Activated B cell treated with CpG ODN at 0.5 μM for 24 hours (primary cell): ENCODE measurements around the gene CRAT. TPM values are rescaled to one million over a fixed set of nuclear protein-coding genes. Genes with fewer than 3 reads are reported as not detected.

Source experiments
- ATAC-seq: fragments of 200-7000 bp; cut with Tn5 transposase; one replicate; pipeline ENCODE4 v1.10.0; 2021; ENCODE audit warnings: low read depth, mild to moderate bottlenecking, moderate library complexity
- CTCF ChIA-PET: fragments of 350-600 bp; sonication (Branson Sonifier 250); formaldehyde crosslinking; loops from one replicate; lab custom pipeline; 2021; ENCODE audit warnings: antibody characterized with exemption; lab: Charles Lee
- POLR2A ChIA-PET: fragments of 350-600 bp; sonication (Branson Sonifier 250); formaldehyde crosslinking; loops from one replicate; lab custom pipeline; 2021; ENCODE audit warnings: antibody characterized with exemption; lab: Charles Lee
- DNase-seq: peaks from one replicate; pipeline ENCODE4 v3.0.0; 2022
- H3K27ac Mint-ChIP-seq: one replicate; pipeline ENCODE4 v1.8.0; 2020; ENCODE audit warnings: mixed read lengths
- H3K27me3 Mint-ChIP-seq: one replicate; pipeline ENCODE4 v1.8.0; 2021; ENCODE audit warnings: mixed read lengths
- H3K36me3 Mint-ChIP-seq: one replicate; pipeline ENCODE4 v1.8.0; 2021; ENCODE audit warnings: low read depth, mixed read lengths
- H3K4me1 Mint-ChIP-seq: one replicate; pipeline ENCODE4 v1.8.0; 2021; ENCODE audit warnings: mixed read lengths
- H3K4me3 Mint-ChIP-seq: one replicate; pipeline ENCODE4 v1.8.0; 2020; ENCODE audit warnings: mild to moderate bottlenecking, mixed read lengths
- H3K9me3 Mint-ChIP-seq: one replicate; pipeline ENCODE4 v1.8.0; 2020; ENCODE audit warnings: mixed read lengths
- intact Hi-C: fragments of 100-400 bp; cut with micrococcal nuclease; formaldehyde crosslinking; loops from one replicate; pipeline ENCODE4 v1.15.1; 2024
- total RNA-seq: library from RNA; stranded (reverse); gene quantifications from 2 replicates; pipeline ENCODE4 v1.2.3, GENCODE V29; 2022
- TF ChIP-seq, protein P1 (sequence below): fragments of 200-600 bp; IDR thresholded peaks from one replicate; pipeline ENCODE4 v1.8.0; 2022; ENCODE audit warnings: antibody characterized with exemption, mild to moderate bottlenecking

CRAT gene
- total RNA-seq, 1 donor from 2014 or later, result 8.2 TPM

DNA sequence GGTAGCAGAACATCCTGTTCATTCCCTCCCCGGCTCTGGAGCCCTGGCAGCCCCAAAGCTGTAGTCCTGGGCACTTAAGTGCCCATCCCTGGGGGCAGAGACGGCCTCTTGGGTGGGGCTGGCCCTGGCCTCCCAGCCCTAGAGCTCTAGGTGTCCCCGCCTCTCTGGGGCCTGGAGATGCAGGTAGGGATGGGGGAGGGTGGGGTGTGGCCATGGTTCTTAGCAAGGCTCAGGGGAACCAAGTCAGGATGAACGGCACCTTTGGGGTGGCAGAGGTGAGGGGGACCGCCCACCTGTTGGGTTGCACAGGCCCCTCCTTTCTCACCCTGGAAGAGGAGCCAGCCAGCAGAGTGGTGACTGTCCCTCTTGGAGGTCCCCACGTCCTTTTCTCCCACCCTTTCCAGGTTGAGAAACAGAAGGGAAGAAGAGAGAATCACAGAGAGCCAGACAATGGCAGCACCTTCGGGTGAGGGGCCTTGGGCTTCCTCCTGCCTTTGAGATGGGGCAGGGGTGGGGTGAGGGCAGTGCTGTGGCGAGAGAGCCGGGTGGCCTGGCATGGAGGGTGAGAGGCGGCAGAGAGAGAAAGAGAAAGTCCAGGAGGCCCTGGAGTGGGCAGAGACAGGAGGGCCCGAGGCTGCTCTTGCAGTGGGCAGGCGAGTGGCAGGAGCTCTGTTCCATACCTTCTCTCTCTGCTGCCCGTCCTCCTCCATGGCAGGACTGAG, 2.3 kb downstream of the CRAT start:
- Mint-ChIP-seq H3K4me1 (peaks cover 19% of the 10 kb centered on the region), H3K27me3 (no peaks in the 10 kb centered on the region), H3K27ac (no peak overlapping the region), H3K9me3 (no peaks in the 10 kb centered on the region), H3K4me3 (no peak overlapping the region), H3K36me3 (peaks cover 4% of the 10 kb centered on the region)
- ChIA-PET CTCF (no interaction called here), POLR2A (no interaction called here)
- ATAC-seq, result no peak
- intact Hi-C loops, result no loop called here
- DNase-seq, result no peak
- TF ChIP-seq, protein P1, sequence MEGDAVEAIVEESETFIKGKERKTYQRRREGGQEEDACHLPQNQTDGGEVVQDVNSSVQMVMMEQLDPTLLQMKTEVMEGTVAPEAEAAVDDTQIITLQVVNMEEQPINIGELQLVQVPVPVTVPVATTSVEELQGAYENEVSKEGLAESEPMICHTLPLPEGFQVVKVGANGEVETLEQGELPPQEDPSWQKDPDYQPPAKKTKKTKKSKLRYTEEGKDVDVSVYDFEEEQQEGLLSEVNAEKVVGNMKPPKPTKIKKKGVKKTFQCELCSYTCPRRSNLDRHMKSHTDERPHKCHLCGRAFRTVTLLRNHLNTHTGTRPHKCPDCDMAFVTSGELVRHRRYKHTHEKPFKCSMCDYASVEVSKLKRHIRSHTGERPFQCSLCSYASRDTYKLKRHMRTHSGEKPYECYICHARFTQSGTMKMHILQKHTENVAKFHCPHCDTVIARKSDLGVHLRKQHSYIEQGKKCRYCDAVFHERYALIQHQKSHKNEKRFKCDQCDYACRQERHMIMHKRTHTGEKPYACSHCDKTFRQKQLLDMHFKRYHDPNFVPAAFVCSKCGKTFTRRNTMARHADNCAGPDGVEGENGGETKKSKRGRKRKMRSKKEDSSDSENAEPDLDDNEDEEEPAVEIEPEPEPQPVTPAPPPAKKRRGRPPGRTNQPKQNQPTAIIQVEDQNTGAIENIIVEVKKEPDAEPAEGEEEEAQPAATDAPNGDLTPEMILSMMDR, result no peak

DNA sequence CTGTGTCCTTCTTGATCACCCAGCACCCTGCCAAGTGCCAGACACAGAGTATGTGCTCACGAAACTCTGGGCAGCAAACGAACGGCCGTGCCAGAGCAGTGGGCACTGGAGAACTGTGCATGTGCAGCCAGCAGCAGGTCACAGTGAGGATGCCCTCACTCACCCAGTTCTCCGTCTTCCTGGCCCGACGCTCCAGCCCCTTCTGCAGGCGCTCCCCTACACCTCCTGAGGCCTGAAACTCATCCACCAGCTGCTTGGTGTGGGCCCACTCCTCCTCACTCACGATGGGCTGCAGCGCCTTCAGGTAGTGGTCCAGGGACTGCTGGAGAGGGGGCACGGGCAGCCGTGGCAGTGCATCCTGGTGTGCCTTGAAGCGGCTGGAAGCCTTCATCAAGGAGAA, 2.9 kb downstream of the CRAT start:
- no peak overlapping the region for H3K27ac Mint-ChIP-seq
- no peak overlapping the region for H3K4me3 Mint-ChIP-seq
- ChIA-PET CTCF (no interaction called here), POLR2A (no interaction called here)
- ATAC-seq, result no peak
- H3K4me1 Mint-ChIP-seq, result peaks cover 16% of the 10 kb centered on the region
- H3K36me3 Mint-ChIP-seq, result peaks cover 4% of the 10 kb centered on the region
- no peaks in the 10 kb centered on the region for H3K27me3 Mint-ChIP-seq
- no peaks in the 10 kb centered on the region for H3K9me3 Mint-ChIP-seq
- DNase-seq, result no peak
- TF ChIP-seq, protein P1, result no peak
- intact Hi-C loops, result no loop called here

DNA sequence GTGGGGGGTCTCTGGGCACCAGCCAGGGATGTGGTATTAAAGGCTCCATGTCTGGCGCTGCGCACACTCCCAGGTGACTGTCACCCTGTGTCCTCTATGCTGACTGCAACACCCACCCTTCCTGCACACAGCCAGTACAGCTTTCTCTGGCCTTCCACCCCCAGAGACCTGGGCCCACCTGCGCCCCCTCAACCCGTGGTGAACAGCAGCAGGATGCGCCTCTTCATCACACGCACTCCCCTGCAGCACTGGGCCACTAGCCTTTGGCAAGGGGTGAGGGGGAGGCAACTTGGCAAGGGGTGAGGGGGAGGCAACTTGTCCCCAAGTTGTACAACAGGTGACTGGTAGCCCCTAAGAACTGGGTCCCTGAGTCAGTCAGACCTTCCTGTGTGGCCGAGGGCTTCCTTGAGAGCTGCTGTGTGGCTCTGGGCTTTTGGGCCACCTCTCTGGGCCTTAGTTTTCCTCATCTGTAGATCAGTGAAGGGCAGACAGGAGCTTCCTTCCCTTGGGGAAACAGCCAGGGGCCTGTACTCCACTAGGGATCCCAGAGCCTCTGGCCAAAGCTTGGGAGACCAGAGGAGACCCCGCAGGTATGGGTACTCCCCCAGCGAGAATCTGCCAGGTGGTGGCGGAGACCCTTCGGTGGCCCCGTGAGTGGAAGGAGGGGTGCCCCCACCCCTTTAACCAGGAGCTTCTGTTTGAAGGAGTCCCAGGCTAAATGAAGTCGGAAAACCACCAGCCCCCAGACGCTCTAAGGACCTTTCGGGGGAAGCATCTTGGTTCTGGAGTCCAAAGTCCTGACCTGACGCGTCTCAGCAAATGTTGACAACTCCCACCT, 4.5 kb downstream of the CRAT start:
- Mint-ChIP-seq H3K4me1 (peaks cover 7% of the 10 kb centered on the region), H3K36me3 (peaks cover 3% of the 10 kb centered on the region), H3K9me3 (no peaks in the 10 kb centered on the region), H3K27me3 (no peaks in the 10 kb centered on the region), H3K27ac (no peak overlapping the region), H3K4me3 (no peak overlapping the region)
- POLR2A ChIA-PET, result no interaction called here
- ATAC-seq, result no peak
- TF ChIP-seq, protein P1, result no peak
- intact Hi-C loops, result no loop called here
- CTCF ChIA-PET, result no interaction called here
- DNase-seq, result no peak

DNA sequence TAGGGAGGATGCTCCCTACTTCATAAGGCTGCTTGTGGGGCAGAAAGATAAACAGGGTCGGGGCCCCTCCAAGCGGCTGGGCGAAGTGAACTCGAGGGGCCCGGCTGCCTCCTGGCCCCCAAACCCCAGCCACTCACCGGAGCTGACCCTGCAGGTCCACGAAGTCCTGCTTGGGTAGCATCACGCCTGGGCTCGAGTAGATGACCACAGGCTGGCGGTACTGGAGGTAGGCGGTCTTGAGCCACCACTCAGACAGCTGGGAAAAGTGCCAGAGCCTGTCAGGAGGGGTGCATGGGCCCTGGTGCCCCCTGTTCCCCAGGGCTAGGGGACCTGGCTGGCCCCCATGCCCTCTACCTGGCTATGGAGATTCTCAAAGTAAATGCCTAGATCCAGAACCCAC, 6.5 kb downstream of the CRAT start:
- intact Hi-C loops, result no loop called here
- Mint-ChIP-seq H3K9me3 (no peaks in the 10 kb centered on the region), H3K27me3 (no peaks in the 10 kb centered on the region), H3K4me3 (no peak overlapping the region), H3K36me3 (no peaks in the 10 kb centered on the region), H3K27ac (no peak overlapping the region), H3K4me1 (no peaks in the 10 kb centered on the region)
- POLR2A ChIA-PET, result no interaction called here
- ATAC-seq (no peak), DNase-seq (no peak)
- TF ChIP-seq, protein P1, result no peak
- CTCF ChIA-PET, result no interaction called here

DNA sequence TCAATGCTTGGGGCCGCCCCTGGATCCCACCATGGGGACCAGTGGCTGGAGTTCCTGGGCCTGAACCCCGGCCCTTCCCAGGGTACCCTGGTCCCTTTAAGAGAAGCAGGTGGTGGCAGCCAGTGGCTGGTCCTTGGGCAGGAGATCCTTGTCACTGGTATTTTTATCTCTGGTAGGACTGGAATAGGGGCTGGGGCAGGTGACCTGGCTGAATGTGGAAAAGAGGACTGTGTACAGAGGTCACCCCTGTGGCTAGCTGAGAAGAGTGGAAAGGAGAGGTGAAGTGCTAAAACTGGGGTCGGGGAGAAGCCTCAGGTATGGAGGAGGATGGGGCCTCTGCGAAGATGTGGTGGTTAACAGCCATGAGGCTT, 7.0 kb downstream of the CRAT start:
- ATAC-seq (no peak), DNase-seq (no peak)
- TF ChIP-seq, protein P1, result no peak
- H3K36me3 Mint-ChIP-seq, result no peaks in the 10 kb centered on the region
- H3K27ac Mint-ChIP-seq, result no peak overlapping the region
- H3K27me3 Mint-ChIP-seq, result no peaks in the 10 kb centered on the region
- H3K4me1 Mint-ChIP-seq, result no peaks in the 10 kb centered on the region
- no peaks in the 10 kb centered on the region for H3K9me3 Mint-ChIP-seq
- intact Hi-C loops, result no loop called here
- CTCF ChIA-PET, result no interaction called here
- POLR2A ChIA-PET, result interaction anchor here (1.1 kb wide), 1 partner anchor 22 kb away, joined by 3 read pairs; the partner anchor contains the start of gene DOLPP1
- H3K4me3 Mint-ChIP-seq, result no peak overlapping the region
